HT-29 (cell line): ENCODE data around the gene CCDC196. TPM values are rescaled to one million over a fixed set of nuclear protein-coding genes. Genes with fewer than 3 reads are reported as not detected.

Experiments used
- total RNA-seq: library from RNA; depleted of rRNA; stranded (reverse); fragments of >200 nt; shearing (Covaris generic); gene quantifications from 2 replicates; pipeline ENCODE4 v1.2.3, GENCODE V29; 2014; rRNA removed

Gene CCDC196
- total RNA-seq, 1 experiment from 2014 or later, result not detected

Other genes with a start within 250 kb of the CCDC196 start
- 13.5 and 17.0 TPM in 2 replicates for gene GPHN, start 21.8 kb downstream of the CCDC196 start, total RNA-seq